Endothelial cell (in vitro differentiated cells): ENCODE measurements around the gene GPR146. TPM values are rescaled to one million over a fixed set of nuclear protein-coding genes. Genes with fewer than 3 reads are reported as not detected.

Experiments
- DNase-seq: peaks from one replicate; pipeline ENCODE4 v3.0.0; 2021; ENCODE audit warnings: low spot score
- H3K27ac Mint-ChIP-seq: one replicate; pipeline ENCODE4 v1.8.0; 2021; ENCODE audit warnings: mixed read lengths, inconsistent platforms; ENCODE audit not compliant: unreplicated experiment
- H3K27me3 Mint-ChIP-seq: one replicate; pipeline ENCODE4 v1.8.0; 2021; ENCODE audit warnings: mild to moderate bottlenecking, moderate library complexity, mixed read lengths, inconsistent platforms; ENCODE audit not compliant: unreplicated experiment
- H3K36me3 Mint-ChIP-seq: one replicate; pipeline ENCODE4 v1.8.0; 2021; ENCODE audit warnings: mild to moderate bottlenecking, low read depth, mixed read lengths, inconsistent platforms; ENCODE audit not compliant: unreplicated experiment
- H3K4me1 Mint-ChIP-seq: one replicate; pipeline ENCODE4 v1.8.0; 2021; ENCODE audit warnings: mild to moderate bottlenecking, mixed read lengths, inconsistent platforms; ENCODE audit not compliant: unreplicated experiment
- H3K4me3 Mint-ChIP-seq: one replicate; pipeline ENCODE4 v1.8.0; 2021; ENCODE audit warnings: mild to moderate bottlenecking, mixed read lengths, inconsistent platforms; ENCODE audit not compliant: unreplicated experiment
- H3K9me3 Mint-ChIP-seq: one replicate; pipeline ENCODE4 v1.8.0; 2021; ENCODE audit warnings: mixed read lengths, inconsistent platforms; ENCODE audit not compliant: unreplicated experiment
- total RNA-seq: library from RNA; stranded (reverse); fragmentation: NEBNext Ultra II Directional; extraction: Animal tissue kit (Norgen Biotek cat#: 25700); gene quantifications from one replicate; pipeline ENCODE4 v1.2.1, GENCODE V29; 2021; ENCODE audit not compliant: unreplicated experiment
- TF ChIP-seq, protein P1 (sequence below): fragments of 200-600 bp; sonication (generic); IDR thresholded peaks from one replicate; pipeline ENCODE4 v1.5.0; 2021; ENCODE audit warnings: antibody characterized with exemption; ENCODE audit not compliant: unreplicated experiment

Gene GPR146
- total RNA-seq, 1 donor from 2014 or later: 8.1 TPM

GRCh38 chr7:1097120-1097504 lies 52.8 kb downstream of the GPR146 start:
- Mint-ChIP-seq H3K4me3 (no peak overlapping the region), H3K27me3 (peaks cover 10% of the 10 kb centered on the region), H3K36me3 (peaks cover 22% of the 10 kb centered on the region), H3K9me3 (no peaks in the 10 kb centered on the region), H3K27ac (peak overlapping the region; percentile 7), H3K4me1 (peaks cover 14% of the 10 kb centered on the region)
- TF ChIP-seq, protein P1, sequence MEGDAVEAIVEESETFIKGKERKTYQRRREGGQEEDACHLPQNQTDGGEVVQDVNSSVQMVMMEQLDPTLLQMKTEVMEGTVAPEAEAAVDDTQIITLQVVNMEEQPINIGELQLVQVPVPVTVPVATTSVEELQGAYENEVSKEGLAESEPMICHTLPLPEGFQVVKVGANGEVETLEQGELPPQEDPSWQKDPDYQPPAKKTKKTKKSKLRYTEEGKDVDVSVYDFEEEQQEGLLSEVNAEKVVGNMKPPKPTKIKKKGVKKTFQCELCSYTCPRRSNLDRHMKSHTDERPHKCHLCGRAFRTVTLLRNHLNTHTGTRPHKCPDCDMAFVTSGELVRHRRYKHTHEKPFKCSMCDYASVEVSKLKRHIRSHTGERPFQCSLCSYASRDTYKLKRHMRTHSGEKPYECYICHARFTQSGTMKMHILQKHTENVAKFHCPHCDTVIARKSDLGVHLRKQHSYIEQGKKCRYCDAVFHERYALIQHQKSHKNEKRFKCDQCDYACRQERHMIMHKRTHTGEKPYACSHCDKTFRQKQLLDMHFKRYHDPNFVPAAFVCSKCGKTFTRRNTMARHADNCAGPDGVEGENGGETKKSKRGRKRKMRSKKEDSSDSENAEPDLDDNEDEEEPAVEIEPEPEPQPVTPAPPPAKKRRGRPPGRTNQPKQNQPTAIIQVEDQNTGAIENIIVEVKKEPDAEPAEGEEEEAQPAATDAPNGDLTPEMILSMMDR: no peak
- DNase-seq: no peak

- H3K4me1 Mint-ChIP-seq: peaks cover 14% of the 10 kb centered on the region
These were observed 54.2 kb downstream of the GPR146 start for GRCh38 chr7:1098243-1099153.

DNA sequence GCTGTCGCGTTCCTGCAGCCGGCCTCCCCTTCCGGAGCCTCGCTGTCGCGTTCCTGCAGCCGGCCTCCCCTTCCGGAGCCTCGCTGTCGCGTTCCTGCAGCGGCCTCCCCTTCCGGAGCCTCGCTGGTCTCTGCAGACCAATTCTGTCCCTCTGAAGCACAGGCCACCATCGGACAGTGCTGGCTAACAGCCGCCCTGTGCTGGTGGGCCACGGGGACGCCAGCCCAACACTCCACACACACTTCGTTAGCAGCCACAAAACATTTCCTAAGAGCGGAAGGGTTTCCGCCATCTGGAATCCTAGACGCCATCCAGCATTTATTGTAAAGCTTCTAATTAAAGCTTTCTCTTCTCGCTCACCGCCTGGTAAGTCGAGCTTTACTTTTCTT lies 54.8 kb downstream of the GPR146 start:
- no peak overlapping the region for H3K4me3 Mint-ChIP-seq
- H3K36me3 Mint-ChIP-seq: peaks cover 22% of the 10 kb centered on the region
- peaks cover 14% of the 10 kb centered on the region for H3K4me1 Mint-ChIP-seq
- H3K9me3 Mint-ChIP-seq: no peaks in the 10 kb centered on the region
- TF ChIP-seq, protein P1: no peak
- no peak for DNase-seq
- H3K27ac Mint-ChIP-seq: no peak overlapping the region
- peaks cover 10% of the 10 kb centered on the region for H3K27me3 Mint-ChIP-seq

More at GRCh38 chr7:1098243-1099153, 54.2 kb downstream of the GPR146 start:
- Mint-ChIP-seq H3K36me3 (peaks cover 22% of the 10 kb centered on the region), H3K9me3 (no peaks in the 10 kb centered on the region), H3K27me3 (peaks cover 10% of the 10 kb centered on the region), H3K4me3 (peak overlapping the region; percentile 48), H3K27ac (no peak overlapping the region)
- TF ChIP-seq, protein P1: no peak
- no peak for DNase-seq

- TF ChIP-seq, protein P1: no peak
- DNase-seq: no peak
- Mint-ChIP-seq H3K4me1 (peaks cover 11% of the 10 kb centered on the region), H3K27me3 (peaks cover 10% of the 10 kb centered on the region), H3K4me3 (no peak overlapping the region), H3K36me3 (peaks cover 18% of the 10 kb centered on the region), H3K27ac (no peak overlapping the region), H3K9me3 (no peaks in the 10 kb centered on the region)
These were observed 55.3 kb downstream of the GPR146 start for GRCh38 chr7:1099637-1100036.

- Mint-ChIP-seq H3K27ac (no peak overlapping the region), H3K27me3 (peaks cover 10% of the 10 kb centered on the region), H3K36me3 (peaks cover 18% of the 10 kb centered on the region), H3K4me3 (no peak overlapping the region), H3K9me3 (no peaks in the 10 kb centered on the region), H3K4me1 (peaks cover 18% of the 10 kb centered on the region)
- TF ChIP-seq, protein P1: no peak
- no peak for DNase-seq
These were observed 56.0 kb downstream of the GPR146 start for GRCh38 chr7:1100386-1100785.
